Suprapubic skin (tissue), 4 donors: Measurements from ENCODE around the gene SLC24A1.

Experiments
- EP300 ChIP-seq: sonication (generic); formaldehyde crosslinking; IDR thresholded peaks from one replicate; pipeline ENCODE4 v1.6.1; 2017; ENCODE audit warnings: antibody characterized with exemption
- POLR2A ChIP-seq, 2 donors: fragments of 450-650 bp; IDR thresholded peaks; one replicate each; pipeline ENCODE4 v1.6.1; 2017; ENCODE audit warnings: antibody characterized with exemption in 2 of 2, mild to moderate bottlenecking in 2 of 2, moderate library complexity in 2 of 2
- POLR2AphosphoS5 ChIP-seq, 3 donors: sonication (generic); formaldehyde crosslinking; IDR thresholded peaks; one replicate each; pipeline ENCODE4 v1.6.1; 2017; ENCODE audit warnings: antibody characterized with exemption in 3 of 3
- TF ChIP-seq, protein P1 (sequence below), 2 donors: fragments of 200-600 bp in 1 of 2; fragments of 450-650 bp in 1 of 2; sonication (generic) in 1 of 2; IDR thresholded peaks; one replicate each; pipeline ENCODE4 v1.5.1; 2016 to 2019; ENCODE audit warnings: antibody characterized with exemption in 2 of 2, mild to moderate bottlenecking in 1 of 2, moderate library complexity in 1 of 2

DNA sequence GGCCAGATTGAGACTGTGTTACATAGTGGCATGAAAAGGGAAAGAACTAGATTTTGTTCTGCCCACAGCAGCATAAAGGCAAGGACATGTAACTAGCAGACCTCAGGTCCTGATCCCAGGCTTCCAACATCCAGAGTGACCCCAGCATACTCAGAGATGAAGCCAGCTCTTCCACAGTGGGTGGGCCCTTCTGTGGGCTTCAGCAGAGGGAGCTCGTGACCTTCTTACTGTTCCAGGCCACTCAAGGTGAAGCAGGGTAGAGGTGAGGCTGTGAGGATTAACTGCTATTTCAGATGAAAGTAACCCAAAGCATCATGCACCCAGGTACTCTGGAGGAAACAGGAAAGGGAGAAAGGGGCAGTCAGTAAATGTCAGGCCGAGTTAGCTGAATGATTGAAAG lies 905 bp upstream of the SLC24A1 start:
- TF ChIP-seq, protein P1, sequence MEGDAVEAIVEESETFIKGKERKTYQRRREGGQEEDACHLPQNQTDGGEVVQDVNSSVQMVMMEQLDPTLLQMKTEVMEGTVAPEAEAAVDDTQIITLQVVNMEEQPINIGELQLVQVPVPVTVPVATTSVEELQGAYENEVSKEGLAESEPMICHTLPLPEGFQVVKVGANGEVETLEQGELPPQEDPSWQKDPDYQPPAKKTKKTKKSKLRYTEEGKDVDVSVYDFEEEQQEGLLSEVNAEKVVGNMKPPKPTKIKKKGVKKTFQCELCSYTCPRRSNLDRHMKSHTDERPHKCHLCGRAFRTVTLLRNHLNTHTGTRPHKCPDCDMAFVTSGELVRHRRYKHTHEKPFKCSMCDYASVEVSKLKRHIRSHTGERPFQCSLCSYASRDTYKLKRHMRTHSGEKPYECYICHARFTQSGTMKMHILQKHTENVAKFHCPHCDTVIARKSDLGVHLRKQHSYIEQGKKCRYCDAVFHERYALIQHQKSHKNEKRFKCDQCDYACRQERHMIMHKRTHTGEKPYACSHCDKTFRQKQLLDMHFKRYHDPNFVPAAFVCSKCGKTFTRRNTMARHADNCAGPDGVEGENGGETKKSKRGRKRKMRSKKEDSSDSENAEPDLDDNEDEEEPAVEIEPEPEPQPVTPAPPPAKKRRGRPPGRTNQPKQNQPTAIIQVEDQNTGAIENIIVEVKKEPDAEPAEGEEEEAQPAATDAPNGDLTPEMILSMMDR (IDR thresholded peaks at IDR 0.05): no peak
- TF ChIP-seq POLR2A (IDR thresholded peaks at IDR 0.05) (no peak), EP300 (no peak), POLR2AphosphoS5 (IDR thresholded peaks at IDR 0.05) (no peak)
